ENCODE results near the gene TAS2R8. TPM values are rescaled to one million over a fixed set of nuclear protein-coding genes. Genes with fewer than 3 reads are reported as not detected.

The TAS2R8 gene, protein sequence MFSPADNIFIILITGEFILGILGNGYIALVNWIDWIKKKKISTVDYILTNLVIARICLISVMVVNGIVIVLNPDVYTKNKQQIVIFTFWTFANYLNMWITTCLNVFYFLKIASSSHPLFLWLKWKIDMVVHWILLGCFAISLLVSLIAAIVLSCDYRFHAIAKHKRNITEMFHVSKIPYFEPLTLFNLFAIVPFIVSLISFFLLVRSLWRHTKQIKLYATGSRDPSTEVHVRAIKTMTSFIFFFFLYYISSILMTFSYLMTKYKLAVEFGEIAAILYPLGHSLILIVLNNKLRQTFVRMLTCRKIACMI
- total RNA-seq (2021; ENCODE audit: unreplicated experiment) (not detected), Bru-seq, nascent RNA (percentile 33 among the genes with signal in this experiment), BruChase-seq, experiment 1, labeled RNA remaining after a 6-hour chase (percentile 55 among the genes with signal in this experiment), BruChase-seq, experiment 2, labeled RNA remaining after a 2-hour chase (percentile 45 among the genes with signal in this experiment)
- 0.04 TPM in 1 of 2 replicates, not detected in the other for polyA plus RNA-seq (2012)
- long read RNA-seq: 0 reads

DNA sequence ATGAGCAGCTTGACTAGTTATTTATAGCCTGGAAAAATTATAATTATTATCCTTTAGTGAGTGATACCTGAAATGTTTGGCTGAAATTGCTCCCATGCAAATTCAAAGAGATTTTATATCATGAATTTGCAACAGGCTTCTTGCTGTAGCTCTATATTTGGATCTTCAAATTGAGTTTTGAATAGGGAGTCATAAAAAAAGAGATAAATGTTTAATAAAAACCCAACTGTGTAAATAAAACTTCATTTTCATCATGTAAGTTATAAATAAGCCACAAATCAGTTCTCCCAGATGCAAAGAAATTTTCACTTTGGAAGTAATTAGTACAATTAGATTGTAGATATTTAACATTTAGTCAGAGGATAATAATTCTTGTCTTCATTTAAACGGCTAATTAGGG is at the start of gene TAS2R8:
Gene TAS2R8 (minus strand): TSS at position 101 of the 400 bp plus-strand sequence. CDS start 306 bp downstream, outside the sequence.
- DNase-seq (ENCODE audit: low read depth, low spot score) (no peak), ATAC-seq (no peak)
- intact Hi-C loops (cut with micrococcal nuclease): no loop called here
- ChIA-PET RAD21 (ENCODE audit: low non-redundant PET in 1 of 2, low total read pairs in 2 of 2, uncharacterized antibody in 2 of 2, unreplicated experiment in 2 of 2) (no interaction called here), POLR2A (no interaction called here), CTCF (no interaction called here)
- no peak within 1 kb of the TSS for H3K27ac ChIP-seq (ENCODE audit: low read depth, low read length)
- H2AFZ ChIP-seq (ENCODE audit: low read depth, low read length, poor library complexity, severe bottlenecking): no peak within 1 kb of the TSS
- H3K4me3 ChIP-seq (replicated peaks in 1 of 2; ENCODE audit: low read depth in 1 of 2, low read length in 2 of 2): no peak within 1 kb of the TSS
- BruUV-seq (replicated peaks): no TSS peak
- TF ChIP-seq, protein P1, sequence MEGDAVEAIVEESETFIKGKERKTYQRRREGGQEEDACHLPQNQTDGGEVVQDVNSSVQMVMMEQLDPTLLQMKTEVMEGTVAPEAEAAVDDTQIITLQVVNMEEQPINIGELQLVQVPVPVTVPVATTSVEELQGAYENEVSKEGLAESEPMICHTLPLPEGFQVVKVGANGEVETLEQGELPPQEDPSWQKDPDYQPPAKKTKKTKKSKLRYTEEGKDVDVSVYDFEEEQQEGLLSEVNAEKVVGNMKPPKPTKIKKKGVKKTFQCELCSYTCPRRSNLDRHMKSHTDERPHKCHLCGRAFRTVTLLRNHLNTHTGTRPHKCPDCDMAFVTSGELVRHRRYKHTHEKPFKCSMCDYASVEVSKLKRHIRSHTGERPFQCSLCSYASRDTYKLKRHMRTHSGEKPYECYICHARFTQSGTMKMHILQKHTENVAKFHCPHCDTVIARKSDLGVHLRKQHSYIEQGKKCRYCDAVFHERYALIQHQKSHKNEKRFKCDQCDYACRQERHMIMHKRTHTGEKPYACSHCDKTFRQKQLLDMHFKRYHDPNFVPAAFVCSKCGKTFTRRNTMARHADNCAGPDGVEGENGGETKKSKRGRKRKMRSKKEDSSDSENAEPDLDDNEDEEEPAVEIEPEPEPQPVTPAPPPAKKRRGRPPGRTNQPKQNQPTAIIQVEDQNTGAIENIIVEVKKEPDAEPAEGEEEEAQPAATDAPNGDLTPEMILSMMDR (IDR thresholded peaks at IDR 0.05 in 2 of 3, conservative IDR thresholded peaks at IDR 0.05 in 1 of 3; ENCODE audit: borderline replicate concordance in 1 of 3, insufficient read depth in 1 of 3, low read depth in 2 of 3, low read length in 2 of 3): no peak
- TF ChIP-seq YY1 (IDR thresholded peaks at IDR 0.05; ENCODE audit: extremely low read depth, insufficient replicate concordance, low read depth, low read length) (no peak), POLR2A (IDR thresholded peaks at IDR 0.05; ENCODE audit: borderline replicate concordance, extremely low read depth, insufficient read depth, insufficient read length) (no peak), EZH2phosphoT487 (IDR thresholded peaks at IDR 0.05; ENCODE audit: borderline replicate concordance) (no peak), POLR2AphosphoS5 (IDR thresholded peaks at IDR 0.05; ENCODE audit: low read depth, low read length) (no peak), JUND (IDR thresholded peaks at IDR 0.05) (no peak), SIN3A (IDR thresholded peaks at IDR 0.05; ENCODE audit: low read depth) (no peak), RAD21 (IDR thresholded peaks at IDR 0.05; ENCODE audit: low read depth) (no peak)
- H3K36me3 ChIP-seq (ENCODE audit: control insufficient read depth in 1 of 2, insufficient read depth in 2 of 2, low read length in 2 of 2): no peaks in the 10 kb centered on the region
- H3K9me2 ChIP-seq (ENCODE audit: insufficient read depth): no peaks in the 10 kb centered on the region
- H3K27me3 ChIP-seq (ENCODE audit: insufficient read depth, low read length): no peaks in the 10 kb centered on the region
- H3K4me2 ChIP-seq (ENCODE audit: low read length): no peak within 1 kb of the TSS
- no peaks in the 10 kb centered on the region for H4K20me1 ChIP-seq (ENCODE audit: insufficient read depth)
- H3K4me1 ChIP-seq (ENCODE audit: control insufficient read depth in 1 of 2, insufficient read depth in 2 of 2, low read length in 2 of 2): no peaks in the 10 kb centered on the region
- no peaks in the 10 kb centered on the region for H3K79me2 ChIP-seq (ENCODE audit: insufficient read depth, low read length)
- H3K9me3 ChIP-seq (ENCODE audit: control insufficient read depth in 1 of 2, insufficient read depth in 1 of 2, low read depth in 1 of 2, low read length in 2 of 2): no peaks in the 10 kb centered on the region
- H3K9ac ChIP-seq (ENCODE audit: low read length): no peak within 1 kb of the TSS
